MM.1S (cell line): ENCODE data around the gene HIGD1B.

Experiments used
- EZH2 ChIP-seq: fragments of 300-600 bp; sonication (generic); optimal IDR thresholded peaks from 2 replicates; pipeline ENCODE3; 2017; ENCODE audit warnings: low read depth, mild to moderate bottlenecking, antibody characterized with exemption, low read length, mixed read lengths
- TF ChIP-seq, protein P1 (sequence below): fragments of 300-600 bp; sonication (generic); IDR thresholded peaks from 2 replicates; pipeline ENCODE4 v1.5.1; 2016; ENCODE audit warnings: antibody characterized with exemption, low read length, mixed read lengths

GRCh38 chr17:44878627-44879221 is 31.0 kb downstream of the HIGD1B start:
- TF ChIP-seq, protein P1, sequence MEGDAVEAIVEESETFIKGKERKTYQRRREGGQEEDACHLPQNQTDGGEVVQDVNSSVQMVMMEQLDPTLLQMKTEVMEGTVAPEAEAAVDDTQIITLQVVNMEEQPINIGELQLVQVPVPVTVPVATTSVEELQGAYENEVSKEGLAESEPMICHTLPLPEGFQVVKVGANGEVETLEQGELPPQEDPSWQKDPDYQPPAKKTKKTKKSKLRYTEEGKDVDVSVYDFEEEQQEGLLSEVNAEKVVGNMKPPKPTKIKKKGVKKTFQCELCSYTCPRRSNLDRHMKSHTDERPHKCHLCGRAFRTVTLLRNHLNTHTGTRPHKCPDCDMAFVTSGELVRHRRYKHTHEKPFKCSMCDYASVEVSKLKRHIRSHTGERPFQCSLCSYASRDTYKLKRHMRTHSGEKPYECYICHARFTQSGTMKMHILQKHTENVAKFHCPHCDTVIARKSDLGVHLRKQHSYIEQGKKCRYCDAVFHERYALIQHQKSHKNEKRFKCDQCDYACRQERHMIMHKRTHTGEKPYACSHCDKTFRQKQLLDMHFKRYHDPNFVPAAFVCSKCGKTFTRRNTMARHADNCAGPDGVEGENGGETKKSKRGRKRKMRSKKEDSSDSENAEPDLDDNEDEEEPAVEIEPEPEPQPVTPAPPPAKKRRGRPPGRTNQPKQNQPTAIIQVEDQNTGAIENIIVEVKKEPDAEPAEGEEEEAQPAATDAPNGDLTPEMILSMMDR = peak; percentile 59
- TF ChIP-seq EZH2 = no peak
